Activated CD8-positive, alpha-beta T cell treated with anti-CD3 and anti-CD28 coated beads for 36 hours (primary cell): ENCODE measurements around the gene SLC25A26. TPM values are rescaled to one million over a fixed set of nuclear protein-coding genes. Genes with fewer than 3 reads are reported as not detected.

Experiments
- ATAC-seq: fragments of 200-7000 bp; cut with Tn5 transposase; one replicate; pipeline ENCODE4 v1.10.0; 2021; ENCODE audit warnings: mild to moderate bottlenecking, moderate library complexity
- CTCF ChIA-PET: fragments of 350-600 bp; sonication (Branson Sonifier 250); formaldehyde crosslinking; loops from one replicate; lab custom pipeline; 2021; ENCODE audit warnings: antibody characterized with exemption; lab: Charles Lee
- POLR2A ChIA-PET: fragments of 350-600 bp; sonication (Branson Sonifier 250); formaldehyde crosslinking; loops from one replicate; lab custom pipeline; 2021; ENCODE audit warnings: antibody characterized with exemption; lab: Charles Lee
- DNase-seq: peaks from one replicate; pipeline ENCODE4 v3.0.0-alpha.2; 2020
- H3K27ac Mint-ChIP-seq: one replicate; pipeline ENCODE4 v1.8.0; 2021; ENCODE audit warnings: mild to moderate bottlenecking, mixed read lengths
- H3K27me3 Mint-ChIP-seq: one replicate; pipeline ENCODE4 v1.8.0; 2021; ENCODE audit warnings: mixed read lengths
- H3K36me3 Mint-ChIP-seq: one replicate; pipeline ENCODE4 v1.8.0; 2021; ENCODE audit warnings: low read depth, mixed read lengths
- H3K4me1 Mint-ChIP-seq: one replicate; pipeline ENCODE4 v1.8.0; 2021; ENCODE audit warnings: low read depth, mixed read lengths
- H3K4me3 Mint-ChIP-seq: one replicate; pipeline ENCODE4 v1.8.0; 2021; ENCODE audit warnings: mild to moderate bottlenecking, moderate library complexity, mixed read lengths
- H3K9me3 Mint-ChIP-seq: one replicate; pipeline ENCODE4 v1.8.0; 2021; ENCODE audit warnings: mixed read lengths
- intact Hi-C: fragments of 100-400 bp; cut with micrococcal nuclease; formaldehyde crosslinking; loops from one replicate; pipeline ENCODE4 v1.10.0; 2022
- total RNA-seq, 2 experiments: library from RNA; stranded (reverse); gene quantifications; one replicate each; pipeline ENCODE4 v1.2.3, GENCODE V29; 2021
- TF ChIP-seq, protein P1 (sequence below): fragments of 200-600 bp; IDR thresholded peaks from one replicate; pipeline ENCODE4 v1.8.0; 2022; ENCODE audit warnings: antibody characterized with exemption, mild to moderate bottlenecking

SLC25A26 gene
- total RNA-seq, 2 experiments from 2014 or later: 28.5 to 31.0 TPM

DNA sequence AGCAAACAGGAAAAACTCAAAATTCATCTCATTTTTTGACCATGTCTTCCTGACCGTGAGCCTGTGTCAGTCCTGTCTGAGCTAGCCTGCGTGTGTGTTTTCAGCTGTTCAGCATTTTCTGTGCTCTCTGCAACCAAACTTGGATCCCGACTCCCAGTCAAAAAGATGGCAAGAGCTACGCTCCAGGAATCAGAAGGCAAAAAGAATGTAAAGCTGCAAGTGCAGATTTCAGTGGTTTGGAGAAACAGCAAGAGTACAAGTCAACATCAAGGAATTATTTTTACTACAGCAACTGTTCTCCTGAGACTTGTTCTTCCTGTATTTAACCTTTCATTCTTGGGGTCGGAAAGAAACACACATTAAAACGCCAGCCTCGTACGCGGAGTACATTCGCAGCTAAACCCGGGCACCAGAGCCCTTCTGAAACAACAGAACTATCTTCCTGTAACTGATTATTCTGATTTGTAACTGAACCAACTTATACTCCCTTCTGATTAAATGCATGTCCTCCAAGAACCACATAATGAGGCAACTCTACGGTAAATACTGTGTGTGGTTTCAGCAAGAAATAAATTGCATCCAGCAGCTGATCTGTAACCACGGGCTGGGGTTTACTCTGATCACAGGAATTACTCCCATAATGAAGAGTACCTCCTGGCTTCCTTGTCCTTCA lies 172.7 kb downstream of the SLC25A26 start:
- Mint-ChIP-seq H3K27me3 (no peaks in the 10 kb centered on the region), H3K9me3 (peaks cover 5% of the 10 kb centered on the region), H3K36me3 (peaks cover 29% of the 10 kb centered on the region), H3K4me1 (peaks cover 45% of the 10 kb centered on the region), H3K27ac (peak overlapping the region; percentile 83), H3K4me3 (peak overlapping the region; percentile 59)
- DNase-seq: peak; percentile 10
- intact Hi-C loops: loop anchor here (5.0 kb wide), 1 partner anchor 116 kb away; no protein-coding TSS in a partner anchor
- POLR2A ChIA-PET: interaction anchor here (1.6 to 2.3 kb wide), 3 partner anchors 14 to 91 kb away, joined by 4 to 6 read pairs (median 6); no protein-coding TSS in a partner anchor
- CTCF ChIA-PET: interaction anchor here (1.1 to 6.7 kb wide), 5 partner anchors 15 to 140 kb away, joined by 4 to 36 read pairs (median 10); no protein-coding TSS in a partner anchor
- peak; percentile 28 for ATAC-seq
- TF ChIP-seq, protein P1, sequence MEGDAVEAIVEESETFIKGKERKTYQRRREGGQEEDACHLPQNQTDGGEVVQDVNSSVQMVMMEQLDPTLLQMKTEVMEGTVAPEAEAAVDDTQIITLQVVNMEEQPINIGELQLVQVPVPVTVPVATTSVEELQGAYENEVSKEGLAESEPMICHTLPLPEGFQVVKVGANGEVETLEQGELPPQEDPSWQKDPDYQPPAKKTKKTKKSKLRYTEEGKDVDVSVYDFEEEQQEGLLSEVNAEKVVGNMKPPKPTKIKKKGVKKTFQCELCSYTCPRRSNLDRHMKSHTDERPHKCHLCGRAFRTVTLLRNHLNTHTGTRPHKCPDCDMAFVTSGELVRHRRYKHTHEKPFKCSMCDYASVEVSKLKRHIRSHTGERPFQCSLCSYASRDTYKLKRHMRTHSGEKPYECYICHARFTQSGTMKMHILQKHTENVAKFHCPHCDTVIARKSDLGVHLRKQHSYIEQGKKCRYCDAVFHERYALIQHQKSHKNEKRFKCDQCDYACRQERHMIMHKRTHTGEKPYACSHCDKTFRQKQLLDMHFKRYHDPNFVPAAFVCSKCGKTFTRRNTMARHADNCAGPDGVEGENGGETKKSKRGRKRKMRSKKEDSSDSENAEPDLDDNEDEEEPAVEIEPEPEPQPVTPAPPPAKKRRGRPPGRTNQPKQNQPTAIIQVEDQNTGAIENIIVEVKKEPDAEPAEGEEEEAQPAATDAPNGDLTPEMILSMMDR: no peak

DNA sequence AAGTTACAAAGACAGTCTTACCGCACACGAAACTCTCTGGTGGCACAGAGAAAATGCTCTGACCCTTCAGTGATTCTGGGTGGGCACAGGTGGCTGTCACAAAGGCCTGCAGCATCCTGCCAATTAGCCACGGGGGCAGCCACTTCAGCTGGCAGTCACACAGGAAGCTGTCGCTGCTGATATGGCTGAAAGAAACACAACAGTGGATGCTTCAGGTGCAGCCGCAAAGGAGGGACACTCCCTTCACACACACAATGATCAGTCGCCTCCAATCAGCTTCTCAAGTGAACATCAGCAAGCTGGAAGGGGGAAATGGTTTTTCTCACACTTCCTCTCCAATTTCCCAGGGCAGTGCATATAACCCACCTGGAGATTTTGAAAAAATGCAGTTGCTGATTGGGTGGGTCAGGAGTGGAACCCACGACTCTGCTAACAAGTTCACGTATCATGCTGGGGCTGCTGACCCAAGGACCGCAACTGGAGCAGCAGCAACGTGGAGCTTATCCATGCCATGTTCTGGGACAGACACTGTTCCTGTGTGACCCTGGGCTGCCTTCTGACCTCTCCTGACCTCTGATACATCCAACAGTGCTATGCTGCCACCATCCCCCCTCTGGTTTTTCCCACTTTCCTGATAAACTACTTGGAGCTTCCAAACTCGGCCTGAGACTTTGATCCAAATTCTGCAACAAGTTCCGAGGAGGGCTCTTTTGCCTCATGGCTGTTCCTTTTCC lies 173.4 kb downstream of the SLC25A26 start:
- TF ChIP-seq, protein P1: no peak
- peaks cover 5% of the 10 kb centered on the region for H3K9me3 Mint-ChIP-seq
- peak; percentile 98 for ATAC-seq
- POLR2A ChIA-PET: interaction anchor here (0.6 to 2.3 kb wide), 3 partner anchors 13 to 207 kb away, joined by 3 to 6 read pairs (median 6); no protein-coding TSS in a partner anchor
- CTCF ChIA-PET: interaction anchor here (0.8 to 6.7 kb wide), 5 partner anchors 14 to 428 kb away, joined by 3 to 36 read pairs (median 10); no protein-coding TSS in a partner anchor
- H3K4me3 Mint-ChIP-seq: peak overlapping the region; percentile 59
- peaks cover 45% of the 10 kb centered on the region for H3K4me1 Mint-ChIP-seq
- intact Hi-C loops: loop anchor here (5.0 kb wide), 1 partner anchor 117 kb away; no protein-coding TSS in a partner anchor
- no peaks in the 10 kb centered on the region for H3K27me3 Mint-ChIP-seq
- H3K36me3 Mint-ChIP-seq: peaks cover 26% of the 10 kb centered on the region
- peak overlapping the region; percentile 83 for H3K27ac Mint-ChIP-seq
- peak; percentile 76 for DNase-seq

DNA sequence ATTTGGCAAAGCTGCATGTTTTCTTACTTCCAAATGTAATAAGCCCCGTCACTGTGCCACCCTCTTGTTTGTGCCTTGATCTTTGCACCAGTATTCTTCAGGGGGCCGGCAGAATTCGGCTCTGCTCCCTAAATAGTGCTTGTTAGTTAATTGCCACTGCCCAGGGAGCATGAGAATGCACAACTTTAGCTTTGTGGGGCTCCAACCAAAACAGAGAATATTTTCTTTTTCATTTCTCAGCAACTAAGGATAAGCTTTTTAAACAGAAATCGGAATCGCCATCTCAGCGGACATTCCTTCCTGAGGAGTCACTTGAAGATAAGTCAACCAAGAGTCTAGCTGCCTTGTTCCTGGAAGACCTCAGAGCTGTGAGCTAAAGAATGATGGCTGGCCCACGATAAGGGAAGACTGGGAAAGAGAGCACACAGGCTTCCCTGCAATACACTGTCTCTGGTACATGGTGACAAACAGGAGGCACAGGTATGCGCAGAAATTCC lies 174.0 kb downstream of the SLC25A26 start:
- intact Hi-C loops: loop anchor here (5.0 kb wide), 1 partner anchor 118 kb away; no protein-coding TSS in a partner anchor
- peaks cover 26% of the 10 kb centered on the region for H3K36me3 Mint-ChIP-seq
- peaks cover 5% of the 10 kb centered on the region for H3K9me3 Mint-ChIP-seq
- H3K27me3 Mint-ChIP-seq: no peaks in the 10 kb centered on the region
- ATAC-seq (no peak), DNase-seq (no peak)
- TF ChIP-seq, protein P1: no peak
- CTCF ChIA-PET: interaction anchor here (0.8 to 6.7 kb wide), 5 partner anchors 13 to 427 kb away, joined by 3 to 36 read pairs (median 10); no protein-coding TSS in a partner anchor
- POLR2A ChIA-PET: interaction anchor here (1.8 to 2.3 kb wide), 2 partner anchors 13 to 92 kb away, joined by 6 read pairs; no protein-coding TSS in a partner anchor
- H3K4me1 Mint-ChIP-seq: peaks cover 41% of the 10 kb centered on the region
- no peak overlapping the region for H3K4me3 Mint-ChIP-seq
- H3K27ac Mint-ChIP-seq: peak overlapping the region; percentile 83

DNA sequence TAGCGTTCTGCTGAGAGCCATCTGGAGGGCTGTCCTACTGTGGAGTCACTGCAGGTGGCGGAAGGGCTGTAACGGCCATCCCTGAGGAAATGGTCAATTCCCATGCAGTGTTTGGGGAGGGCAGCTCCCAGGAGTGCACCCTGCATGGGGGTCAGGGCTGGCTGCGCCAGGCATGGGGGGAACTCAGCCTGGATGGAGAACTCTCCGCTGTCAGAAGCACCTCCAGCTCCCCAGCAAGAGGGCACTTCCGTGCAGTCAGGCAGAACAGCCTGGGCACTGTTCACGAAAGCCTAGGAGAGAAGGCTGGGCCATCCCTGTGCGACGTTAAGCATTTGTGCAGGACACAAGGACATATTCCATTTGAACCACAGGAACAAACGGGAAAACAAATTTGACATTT lies 174.8 kb downstream of the SLC25A26 start:
- ChIA-PET CTCF (interaction anchor here (6.7 kb wide), 1 partner anchor 12 kb away, joined by 36 read pairs; no protein-coding TSS in a partner anchor), POLR2A (no interaction called here)
- intact Hi-C loops: no loop called here
- Mint-ChIP-seq H3K36me3 (peaks cover 26% of the 10 kb centered on the region), H3K4me1 (peaks cover 38% of the 10 kb centered on the region), H3K27ac (no peak overlapping the region), H3K4me3 (no peak overlapping the region), H3K27me3 (no peaks in the 10 kb centered on the region), H3K9me3 (peaks cover 5% of the 10 kb centered on the region)
- no peak for ATAC-seq
- no peak for DNase-seq
- TF ChIP-seq, protein P1: no peak
